Erythroblast (primary cell): ENCODE results near the gene STX18.

Experiments used
- GATA1 ChIP-seq: IDR thresholded peaks from 2 replicates; pipeline ENCODE4 v1.6.1; 2011; ENCODE audit warnings: low read depth, mild to moderate bottlenecking, control low read depth, low read length, moderate library complexity
- POLR2A ChIP-seq: IDR thresholded peaks from 2 replicates; pipeline ENCODE4 v1.6.1; 2011; ENCODE audit warnings: mild to moderate bottlenecking, low read length

- TF ChIP-seq POLR2A, result no peak
- TF ChIP-seq GATA1, result no peak
Observed at GRCh38 chr4:4490816-4491215, 51.0 kb downstream of the STX18 start.
